Aorta (tissue), 5 donors: ENCODE results near the gene RCAN1. TPM values are rescaled to one million over a fixed set of nuclear protein-coding genes. Genes with fewer than 3 reads are reported as not detected.
A peak's percentile ranks its signal among the peaks of the same experiment; 100 is the strongest.

ENCODE experiments used
- ATAC-seq: fragments of 200-7000 bp; cut with Tn5 transposase; one replicate; pipeline ENCODE4 v1.9.1; 2022; ENCODE audit warnings: moderate library complexity; ENCODE audit not compliant: low FRiP score
- DNase-seq, 2 donors: peaks; one replicate each; pipeline ENCODE4 v3.0.0-alpha.2; 2020
- H3K27ac ChIP-seq, 2 donors: one replicate each; pipeline ENCODE4 v1.5.1; 2013; ENCODE audit warnings: low read length in 2 of 2, mild to moderate bottlenecking in 2 of 2, moderate library complexity in 2 of 2, control low read depth in 1 of 2, inconsistent platforms in 1 of 2, low read depth in 1 of 2
- H3K27me3 ChIP-seq, 2 donors: one replicate each; pipeline ENCODE4 v1.6.1; 2013; ENCODE audit warnings: control low read depth in 1 of 2, low read length in 1 of 2, mild to moderate bottlenecking in 1 of 2, moderate library complexity in 1 of 2; ENCODE audit not compliant: insufficient read depth in 2 of 2, control insufficient read depth in 1 of 2
- H3K36me3 ChIP-seq, 2 donors: one replicate each; pipeline ENCODE4 v1.6.1; 2013; ENCODE audit warnings: control low read depth in 1 of 2, low read length in 1 of 2, mild to moderate bottlenecking in 1 of 2; ENCODE audit not compliant: insufficient read depth in 2 of 2, control insufficient read depth in 1 of 2
- H3K4me1 ChIP-seq, 2 donors: one replicate each; pipeline ENCODE4 v1.6.1; 2013; ENCODE audit warnings: low read length in 2 of 2, control low read depth in 1 of 2, mild to moderate bottlenecking in 1 of 2, moderate library complexity in 1 of 2; ENCODE audit not compliant: insufficient read depth in 2 of 2, control insufficient read depth in 1 of 2
- H3K4me3 ChIP-seq, 2 donors: one replicate each; pipeline ENCODE4 v1.5.1; 2013; ENCODE audit warnings: low read length in 2 of 2, control low read depth in 1 of 2, mild to moderate bottlenecking in 1 of 2
- H3K9me3 ChIP-seq: one replicate; pipeline ENCODE4 v1.6.1; 2013; ENCODE audit warnings: mild to moderate bottlenecking, low read length; ENCODE audit not compliant: control insufficient read depth
- WGBS, 2 donors: extraction: QIAGEN DNeasy Blood & Tissue Kit; methylation state at CpG; one replicate each; pipeline ENCODE4 v1.1.7; 2013; 5-methylcytosine and 5-hydroxymethylcytosine counted together
- intact Hi-C, 2 donors: fragments of 100-400 bp; cut with DNase I; formaldehyde crosslinking; loops; one replicate each; pipeline versions ENCODE4 v1.14.2 to v1.15.0; 2022
- polyA plus RNA-seq, 2 donors: library from polyadenylated mRNA; stranded (reverse); fragments of 200-250 nt; gene quantifications; one replicate each; pipeline ENCODE4 v1.2.3, GENCODE V29; 2013
- total RNA-seq, 2 donors: library from RNA; stranded (reverse); fragmentation: NEBNext Ultra II Directional; extraction: Animal tissue kit (Norgen Biotek cat#: 25700); gene quantifications; one replicate each; pipeline ENCODE4 v1.2.1, GENCODE V29; 2021
- donor health status: healthy with polysubstance abuse.
- donor health status: Bipolar disorder and iron deficiency.
- donor health status: DM: no; HTN: no; CAD: no.
- donor health status: DM: no; HTN: no; CAD: no.
- donor health status: DM: yes; HTN: yes; CAD: no.

The RCAN1 gene
- total and polyA plus RNA-seq, 4 donors, result 24.4 to 99.9 (median 40.5) TPM

DNA sequence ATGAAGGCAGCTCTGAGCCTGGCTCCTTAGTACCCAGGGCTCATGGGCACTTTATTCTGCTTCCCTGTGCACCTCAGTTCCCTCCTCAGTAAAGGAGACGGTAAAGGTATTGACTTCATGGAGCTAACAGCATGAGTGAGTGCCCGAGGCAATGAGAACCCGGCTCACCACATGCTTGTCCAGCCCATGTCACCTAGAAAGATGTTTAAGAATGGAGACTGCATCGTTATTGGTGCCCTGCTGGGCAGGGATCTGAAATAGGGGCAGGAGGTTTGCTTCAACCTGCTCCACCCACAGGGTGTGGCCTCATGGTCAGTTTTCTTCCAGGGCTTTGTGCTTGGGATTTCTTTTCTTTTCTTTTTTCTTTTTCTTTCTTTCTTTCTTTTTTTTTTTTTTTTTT lies 95.9 kb downstream of the RCAN1 start:
- H3K9me3 ChIP-seq, result no peaks in the 10 kb centered on the region
- intact Hi-C loops, result no loop called here
- WGBS, 2 donors, result 67 to 75% methylated on average over 4 of the region's 4 CpGs
- H3K4me3 ChIP-seq, result no peak overlapping the region
- ATAC-seq (no peak), DNase-seq (no peak)
- H3K27me3 ChIP-seq, result no peaks in the 10 kb centered on the region
- peak overlapping the region in 1 of 2 donors; percentile 47 for H3K27ac ChIP-seq
- no peaks in the 10 kb centered on the region for H3K36me3 ChIP-seq
- H3K4me1 ChIP-seq, result peaks cover 0 to 4% of the 10 kb centered on the region in 2 donors

DNA sequence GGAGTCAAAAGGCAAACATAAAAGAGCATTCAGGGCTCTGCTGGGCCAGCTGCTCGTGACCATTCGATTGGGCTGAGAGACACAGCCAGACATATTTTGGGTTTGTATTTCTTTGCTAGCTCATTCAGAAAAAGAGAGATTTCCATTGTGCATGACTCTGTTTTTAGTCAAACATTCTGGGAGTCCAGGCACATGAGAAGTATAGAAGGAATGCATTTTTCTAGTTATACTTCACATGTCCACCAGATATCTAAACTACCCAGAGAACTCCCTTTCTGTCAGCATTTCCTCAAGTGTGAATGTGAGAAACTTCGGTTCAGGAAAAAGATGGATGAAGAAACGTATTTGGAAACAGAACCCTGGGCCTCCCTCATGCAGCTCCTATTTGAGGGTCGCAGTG lies 96.6 kb downstream of the RCAN1 start:
- DNase-seq (no peak), ATAC-seq (no peak)
- Histone ChIP-seq H3K4me3 (no peak overlapping the region), H3K27me3 (no peaks in the 10 kb centered on the region), H3K36me3 (no peaks in the 10 kb centered on the region), H3K27ac (peak overlapping the region; percentile 39 to 47), H3K9me3 (no peaks in the 10 kb centered on the region), H3K4me1 (peaks cover 0 to 4% of the 10 kb centered on the region in 2 donors)
- intact Hi-C loops, result no loop called here
- 25 to 33% methylated on average over 5 of the region's 5 CpGs for WGBS, 2 donors

- Histone ChIP-seq H3K27ac (no peak overlapping the region), H3K9me3 (no peaks in the 10 kb centered on the region), H3K4me1 (no peaks in the 10 kb centered on the region), H3K27me3 (no peaks in the 10 kb centered on the region), H3K36me3 (no peaks in the 10 kb centered on the region), H3K4me3 (no peak overlapping the region)
- intact Hi-C loops, result no loop called here
- no peak for ATAC-seq
- 63 to 66% methylated on average over 22 of the region's 22 CpGs for WGBS, 2 donors
- no peak for DNase-seq
Measured at GRCh38 chr21:34517491-34518245, 97.2 kb downstream of the RCAN1 start.

DNA sequence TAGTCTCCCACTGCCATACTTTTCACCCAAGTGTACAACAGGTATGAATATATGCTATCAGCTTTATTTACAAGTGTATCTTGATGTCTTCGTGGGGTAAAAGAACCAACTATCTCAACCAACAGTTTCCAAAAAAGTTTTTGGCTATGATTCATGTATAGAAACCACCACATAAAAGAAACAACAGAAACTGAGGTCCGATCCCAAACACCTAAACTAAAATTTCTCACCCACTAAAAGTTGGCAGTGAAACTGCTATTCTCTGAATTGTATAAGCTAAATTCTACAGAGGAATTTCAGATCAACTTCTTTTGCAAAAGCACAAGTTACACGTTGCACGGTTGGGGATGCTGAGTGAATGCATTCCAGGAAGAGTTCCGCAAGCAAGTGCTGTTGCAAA lies 97.9 kb downstream of the RCAN1 start:
- H3K27me3 ChIP-seq, result no peaks in the 10 kb centered on the region
- H3K4me1 ChIP-seq, result no peaks in the 10 kb centered on the region
- intact Hi-C loops, result no loop called here
- WGBS, 2 donors, result 88% methylated on average over 5 of the region's 5 CpGs
- no peaks in the 10 kb centered on the region for H3K9me3 ChIP-seq
- no peak overlapping the region for H3K4me3 ChIP-seq
- H3K36me3 ChIP-seq, result no peaks in the 10 kb centered on the region
- no peak for DNase-seq
- no peak for ATAC-seq
- H3K27ac ChIP-seq, result no peak overlapping the region

DNA sequence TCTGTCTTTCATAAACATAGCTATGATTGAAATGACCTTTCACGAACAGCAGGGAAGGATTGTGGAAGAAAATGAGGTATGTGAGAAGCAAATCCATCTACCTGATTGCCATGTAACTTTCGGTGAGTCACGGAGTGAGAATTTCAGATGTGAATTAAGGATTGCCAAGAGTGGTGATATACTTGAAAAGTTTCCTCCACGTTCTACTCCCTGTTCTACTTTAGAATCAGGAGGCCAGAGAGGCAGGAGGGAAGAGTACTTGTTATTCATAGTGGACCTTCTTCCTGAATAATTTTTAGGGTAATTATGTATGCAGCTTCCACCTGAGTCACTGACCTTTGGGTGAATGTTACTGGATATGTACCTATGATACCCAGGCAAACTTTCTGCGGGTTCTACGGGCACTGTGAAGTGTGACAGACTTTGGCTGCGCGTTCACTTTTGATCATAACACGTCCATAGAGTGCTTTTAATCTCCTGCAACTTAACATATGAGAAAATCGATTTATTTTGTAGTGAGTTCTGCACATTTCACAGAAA lies 100.3 kb downstream of the RCAN1 start:
- DNase-seq (no peak), ATAC-seq (no peak)
- no peak overlapping the region for H3K27ac ChIP-seq
- intact Hi-C loops, result no loop called here
- WGBS, 2 donors, result 78 to 82% methylated on average over 10 of the region's 10 CpGs
- no peaks in the 10 kb centered on the region for H3K27me3 ChIP-seq
- H3K4me1 ChIP-seq, result no peaks in the 10 kb centered on the region
- H3K9me3 ChIP-seq, result no peaks in the 10 kb centered on the region
- no peak overlapping the region for H3K4me3 ChIP-seq
- H3K36me3 ChIP-seq, result no peaks in the 10 kb centered on the region

DNA sequence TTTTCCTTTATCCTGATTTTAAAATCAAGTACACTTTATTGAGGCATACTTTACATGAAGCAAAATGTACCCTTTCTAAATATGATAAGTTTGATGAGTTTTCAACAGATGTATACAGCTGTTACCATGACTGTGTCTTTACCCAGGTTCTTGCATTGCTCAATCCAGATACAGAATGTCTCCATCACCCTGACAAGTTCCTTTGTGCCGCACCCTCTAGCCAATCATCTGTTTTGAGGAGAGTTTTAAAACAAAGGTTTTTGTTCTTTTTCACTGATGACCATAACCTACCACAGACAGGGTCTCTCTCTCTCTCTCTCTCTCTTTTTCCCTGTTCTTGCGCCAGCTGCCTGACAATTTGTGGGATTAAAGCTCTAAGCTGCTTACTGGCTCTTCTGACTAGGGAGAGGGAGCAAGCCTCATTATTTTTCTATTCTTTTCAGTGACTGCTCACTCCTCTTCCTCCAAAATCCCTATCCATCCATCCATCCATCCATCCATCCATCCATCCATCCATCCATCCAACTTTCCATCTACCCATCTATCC lies 101.7 kb downstream of the RCAN1 start:
- no peak for DNase-seq
- Histone ChIP-seq H3K27me3 (no peaks in the 10 kb centered on the region), H3K36me3 (no peaks in the 10 kb centered on the region), H3K4me1 (no peaks in the 10 kb centered on the region), H3K27ac (no peak overlapping the region), H3K4me3 (no peak overlapping the region), H3K9me3 (no peaks in the 10 kb centered on the region)
- WGBS, 2 donors, result 95 to 100% methylated on average over 2 of the region's 2 CpGs
- intact Hi-C loops, result no loop called here
- no peak for ATAC-seq

DNA sequence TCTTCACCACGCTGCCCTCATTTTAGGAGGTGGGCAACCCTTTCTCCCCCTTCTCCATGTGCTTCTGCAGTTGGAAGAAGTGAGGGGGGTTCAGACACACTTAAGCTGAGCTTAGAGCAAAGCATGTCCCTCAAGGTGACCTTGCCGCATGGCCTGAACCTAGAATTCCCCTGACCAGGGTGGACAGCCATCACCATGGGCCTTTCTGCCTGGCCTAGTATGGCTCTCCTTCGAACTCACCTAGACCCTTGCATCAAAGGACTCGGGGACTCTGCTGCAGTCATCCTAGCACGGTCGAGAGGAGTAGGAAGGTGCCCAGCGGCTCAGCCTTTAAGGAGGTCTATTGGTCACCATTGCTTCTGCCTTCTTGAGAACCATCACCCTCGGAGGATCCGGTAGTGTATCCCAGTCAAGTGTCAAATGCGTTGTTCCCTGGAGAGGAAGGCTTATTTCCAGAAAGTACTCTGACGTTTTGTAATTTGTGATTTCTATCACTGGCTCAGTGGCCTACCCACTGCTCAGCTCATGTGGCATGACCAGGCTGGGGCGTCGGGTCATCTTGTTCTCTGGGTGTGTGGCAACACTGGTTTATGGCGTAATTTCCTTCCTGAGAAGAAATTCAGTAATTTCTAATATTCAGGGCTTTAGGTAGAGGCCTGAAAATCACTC lies 103.0 kb downstream of the RCAN1 start, which contains the start of gene KCNE1:
Gene KCNE1, minus strand, starts transcription at position 424 of the 669 bp plus-strand sequence. CDS start 62,576 bp downstream, outside the sequence.
- H3K27ac ChIP-seq, result no peak within 1 kb of the TSS
- DNase-seq (peak in 1 of 2 donors; percentile 79), ATAC-seq (peak; percentile 49)
- WGBS, 2 donors, result 93 to 96% methylated on average over 14 of the region's 14 CpGs
- H3K36me3 ChIP-seq, result no peaks in the 10 kb centered on the region
- intact Hi-C loops, result no loop called here
- no peaks in the 10 kb centered on the region for H3K27me3 ChIP-seq
- H3K4me1 ChIP-seq, result no peaks in the 10 kb centered on the region
- no peaks in the 10 kb centered on the region for H3K9me3 ChIP-seq
- H3K4me3 ChIP-seq, result no peak within 1 kb of the TSS

DNA sequence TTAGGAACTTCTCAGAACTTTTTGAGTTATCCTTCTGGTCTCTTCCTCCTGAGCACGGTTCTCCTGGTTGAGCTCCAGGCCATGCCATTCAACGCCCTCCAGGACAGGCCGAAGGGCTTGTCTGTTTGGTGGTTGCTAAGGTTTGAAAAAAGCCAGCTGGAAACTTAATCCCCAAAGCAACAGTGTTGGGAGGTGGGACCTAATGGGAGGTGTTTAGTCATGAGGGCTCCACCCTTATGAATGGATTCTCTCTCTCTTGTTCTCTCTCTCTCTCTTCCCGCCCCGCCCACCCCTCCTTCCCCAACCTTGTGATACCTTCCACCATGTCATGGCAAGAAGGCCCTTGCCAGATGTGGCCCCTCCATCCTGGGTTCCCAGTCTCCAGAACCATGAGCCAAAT lies 103.7 kb downstream of the RCAN1 start:
- ATAC-seq (peak; percentile 5), DNase-seq (no peak)
- Histone ChIP-seq H3K4me3 (no peak overlapping the region), H3K27me3 (no peaks in the 10 kb centered on the region), H3K36me3 (no peaks in the 10 kb centered on the region), H3K4me1 (no peaks in the 10 kb centered on the region), H3K27ac (no peak overlapping the region), H3K9me3 (no peaks in the 10 kb centered on the region)
- 86% methylated on average over 5 of the region's 5 CpGs for WGBS, 2 donors
- intact Hi-C loops, result no loop called here
